Osteocyte (in vitro differentiated cells): ENCODE results near the gene NPAS2. TPM values are rescaled to one million over a fixed set of nuclear protein-coding genes. Genes with fewer than 3 reads are reported as not detected.
A peak's percentile ranks its signal among the peaks of the same experiment; 100 is the strongest.

Experiments
- DNase-seq: peaks from one replicate; pipeline ENCODE4 v3.0.0; 2021; ENCODE audit warnings: mixed read lengths; ENCODE audit not compliant: unreplicated experiment; ENCODE audit errors: extremely low spot score
- H3K27ac Mint-ChIP-seq: one replicate; pipeline ENCODE4 v1.8.0; 2021; ENCODE audit warnings: mild to moderate bottlenecking, mixed read lengths; ENCODE audit not compliant: unreplicated experiment
- H3K27me3 Mint-ChIP-seq: one replicate; pipeline ENCODE4 v1.8.0; 2021; ENCODE audit warnings: mixed read lengths; ENCODE audit not compliant: unreplicated experiment
- H3K36me3 Mint-ChIP-seq: one replicate; pipeline ENCODE4 v1.8.0; 2021; ENCODE audit warnings: mixed read lengths; ENCODE audit not compliant: unreplicated experiment
- H3K4me1 Mint-ChIP-seq: one replicate; pipeline ENCODE4 v1.8.0; 2021; ENCODE audit warnings: mixed read lengths; ENCODE audit not compliant: unreplicated experiment
- H3K4me3 Mint-ChIP-seq: one replicate; pipeline ENCODE4 v1.8.0; 2021; ENCODE audit warnings: mild to moderate bottlenecking, moderate library complexity, mixed read lengths; ENCODE audit not compliant: unreplicated experiment
- H3K9me3 Mint-ChIP-seq: one replicate; pipeline ENCODE4 v1.8.0; 2021; ENCODE audit warnings: mixed read lengths; ENCODE audit not compliant: unreplicated experiment
- total RNA-seq: library from RNA; stranded (reverse); gene quantifications from 2 replicates; pipeline ENCODE4 v1.2.1, GENCODE V29; 2021
- TF ChIP-seq, protein P1 (sequence below): fragments of 200-600 bp; sonication (generic); IDR thresholded peaks from 2 replicates; pipeline ENCODE4 v1.5.0; 2021; ENCODE audit warnings: antibody characterized with exemption, mild to moderate bottlenecking, moderate library complexity

The NPAS2 gene
- total RNA-seq, 1 donor from 2014 or later, result 16.6 TPM

DNA sequence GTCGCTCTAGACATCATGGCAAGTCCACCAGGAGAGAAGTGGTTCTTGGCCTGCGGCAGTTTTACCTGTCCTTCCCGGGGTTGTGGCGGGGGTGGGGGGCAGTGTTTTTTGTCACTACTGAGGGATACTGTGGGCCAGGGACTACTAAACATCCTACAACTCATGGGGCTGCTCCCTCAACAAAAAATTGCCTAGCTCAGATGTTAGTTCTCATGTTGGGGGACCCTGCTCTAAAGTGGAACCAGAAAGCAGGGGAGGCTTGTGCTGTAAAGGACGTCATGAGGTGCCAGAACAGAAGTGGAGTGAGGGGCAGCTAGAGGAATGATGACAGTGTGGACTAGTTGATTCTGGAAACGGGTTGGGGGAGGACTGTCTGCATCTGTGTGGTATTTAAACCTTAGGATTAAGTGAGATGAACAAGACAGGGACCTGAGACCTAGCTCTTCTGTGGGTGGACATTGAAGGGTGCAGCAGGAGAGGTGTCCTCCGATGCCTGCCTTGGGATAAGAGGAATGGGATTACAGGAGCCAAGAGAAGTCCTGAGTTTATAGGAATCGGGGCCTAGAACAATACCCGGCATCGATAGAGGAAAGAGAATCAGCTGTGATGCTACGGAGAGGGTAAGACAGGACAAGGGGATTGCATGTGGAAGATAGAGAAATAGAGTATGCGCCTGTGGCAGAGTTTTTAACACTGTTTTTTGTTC, 184.8 kb downstream of the NPAS2 start:
- peaks cover 40% of the 10 kb centered on the region for H3K4me1 Mint-ChIP-seq
- TF ChIP-seq, protein P1, sequence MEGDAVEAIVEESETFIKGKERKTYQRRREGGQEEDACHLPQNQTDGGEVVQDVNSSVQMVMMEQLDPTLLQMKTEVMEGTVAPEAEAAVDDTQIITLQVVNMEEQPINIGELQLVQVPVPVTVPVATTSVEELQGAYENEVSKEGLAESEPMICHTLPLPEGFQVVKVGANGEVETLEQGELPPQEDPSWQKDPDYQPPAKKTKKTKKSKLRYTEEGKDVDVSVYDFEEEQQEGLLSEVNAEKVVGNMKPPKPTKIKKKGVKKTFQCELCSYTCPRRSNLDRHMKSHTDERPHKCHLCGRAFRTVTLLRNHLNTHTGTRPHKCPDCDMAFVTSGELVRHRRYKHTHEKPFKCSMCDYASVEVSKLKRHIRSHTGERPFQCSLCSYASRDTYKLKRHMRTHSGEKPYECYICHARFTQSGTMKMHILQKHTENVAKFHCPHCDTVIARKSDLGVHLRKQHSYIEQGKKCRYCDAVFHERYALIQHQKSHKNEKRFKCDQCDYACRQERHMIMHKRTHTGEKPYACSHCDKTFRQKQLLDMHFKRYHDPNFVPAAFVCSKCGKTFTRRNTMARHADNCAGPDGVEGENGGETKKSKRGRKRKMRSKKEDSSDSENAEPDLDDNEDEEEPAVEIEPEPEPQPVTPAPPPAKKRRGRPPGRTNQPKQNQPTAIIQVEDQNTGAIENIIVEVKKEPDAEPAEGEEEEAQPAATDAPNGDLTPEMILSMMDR, result no peak
- H3K9me3 Mint-ChIP-seq, result peaks cover 3% of the 10 kb centered on the region
- H3K36me3 Mint-ChIP-seq, result peaks cover 46% of the 10 kb centered on the region
- peak overlapping the region; percentile 12 for H3K27ac Mint-ChIP-seq
- H3K27me3 Mint-ChIP-seq, result no peaks in the 10 kb centered on the region
- H3K4me3 Mint-ChIP-seq, result peak overlapping the region; percentile 91
- DNase-seq, result peak; percentile 59

DNA sequence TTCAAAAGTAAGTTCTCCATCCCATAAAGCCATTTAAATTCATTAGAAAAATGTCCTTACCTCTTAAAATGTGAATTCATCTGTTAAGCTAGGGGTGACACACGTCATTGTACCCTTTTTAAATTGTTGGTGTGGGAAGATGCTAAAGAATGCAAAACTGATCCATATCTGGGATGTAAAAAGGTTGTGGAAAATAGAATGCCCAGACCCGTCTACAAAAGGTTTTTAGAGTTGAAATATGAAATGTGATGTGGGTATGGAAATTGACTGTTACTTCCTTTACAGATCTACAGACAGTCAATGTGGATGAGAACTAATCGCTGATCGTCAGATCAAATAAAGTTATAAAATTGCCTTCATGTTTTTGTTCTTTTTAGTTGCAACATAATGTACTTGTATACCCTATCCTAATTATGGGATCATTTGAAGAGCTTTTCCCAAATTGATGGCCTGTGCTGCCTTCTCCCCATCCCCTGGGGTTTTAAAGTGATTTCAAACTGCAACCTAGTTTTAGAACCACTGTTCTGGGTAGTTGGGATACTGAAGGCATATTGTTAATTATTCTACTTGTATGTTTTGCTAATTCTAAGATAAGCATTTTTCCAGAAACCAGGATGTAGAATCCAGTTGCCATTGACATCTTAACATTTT, 186.3 kb downstream of the NPAS2 start:
- TF ChIP-seq, protein P1, result no peak
- Mint-ChIP-seq H3K4me1 (peaks cover 40% of the 10 kb centered on the region), H3K4me3 (no peak overlapping the region), H3K9me3 (peaks cover 3% of the 10 kb centered on the region), H3K27me3 (no peaks in the 10 kb centered on the region), H3K36me3 (peaks cover 48% of the 10 kb centered on the region), H3K27ac (no peak overlapping the region)
- DNase-seq, result no peak

DNA sequence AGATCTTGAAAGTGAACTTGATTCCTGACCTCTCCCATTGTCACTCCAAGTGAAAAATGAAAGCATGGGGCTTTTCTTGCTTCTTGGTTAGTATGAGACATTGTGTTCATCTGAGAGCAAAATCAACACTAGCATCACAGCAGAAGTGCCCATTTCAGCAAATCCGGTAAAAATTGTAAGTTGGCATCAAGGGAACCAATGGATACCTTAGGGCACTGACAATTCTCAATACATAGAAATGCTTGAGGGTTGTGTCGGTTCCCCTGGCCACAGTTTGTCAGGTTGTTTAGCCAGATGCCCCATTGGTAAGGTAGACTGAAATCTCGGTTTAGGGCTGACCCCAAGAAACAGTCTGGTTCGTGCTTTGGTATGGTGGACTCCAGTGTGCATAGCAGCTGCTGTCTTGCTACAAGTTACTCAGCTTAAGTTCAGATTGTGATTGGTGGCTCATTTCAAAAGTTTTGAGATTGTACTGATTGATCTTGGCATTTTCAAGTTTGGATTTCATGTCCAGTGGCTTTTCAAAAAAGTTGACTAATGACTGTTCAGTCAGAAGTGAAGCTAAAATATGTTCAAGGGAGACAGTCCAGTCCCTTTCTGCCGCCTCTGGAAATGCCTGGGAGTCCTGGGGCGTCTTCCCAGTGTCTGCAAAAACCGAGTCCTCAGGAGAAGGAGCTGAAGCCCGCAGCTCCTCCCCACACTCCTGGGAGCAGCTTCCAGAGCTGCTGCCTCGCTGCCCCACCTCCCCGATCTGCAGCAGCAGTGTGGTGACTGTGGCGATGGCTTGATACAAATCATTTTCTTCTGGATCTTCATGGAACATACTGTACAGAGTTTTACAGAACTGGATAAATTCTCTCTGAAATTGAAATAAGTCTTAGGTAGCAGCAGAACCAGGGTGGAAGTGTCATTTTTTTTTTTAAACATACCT, 187.7 kb downstream of the NPAS2 start:
- Mint-ChIP-seq H3K36me3 (peaks cover 50% of the 10 kb centered on the region), H3K27ac (peak overlapping the region; percentile 8), H3K27me3 (no peaks in the 10 kb centered on the region), H3K4me1 (peaks cover 37% of the 10 kb centered on the region), H3K4me3 (no peak overlapping the region), H3K9me3 (no peaks in the 10 kb centered on the region)
- DNase-seq, result no peak
- TF ChIP-seq, protein P1, result no peak

DNA sequence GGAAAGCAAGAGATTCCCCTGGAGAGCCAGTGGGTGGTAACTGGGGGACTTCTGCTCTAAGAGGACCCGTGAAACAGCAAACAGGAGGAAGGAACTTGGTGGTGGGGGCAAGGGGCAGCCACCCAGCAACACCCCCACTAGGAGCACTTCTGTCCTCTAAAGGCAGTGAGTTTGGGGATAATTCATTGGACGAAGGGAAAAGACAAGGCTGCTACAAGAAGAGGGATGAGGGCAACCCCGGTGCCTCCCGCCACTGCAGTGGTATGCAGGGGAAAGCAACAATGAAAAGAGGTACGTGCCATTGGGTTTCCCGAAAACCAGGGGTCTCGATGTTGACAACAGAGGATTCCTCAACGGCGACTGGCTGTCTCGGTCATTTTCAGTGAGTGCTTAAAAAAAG, 191.2 kb downstream of the NPAS2 start:
- TF ChIP-seq, protein P1, result no peak
- no peaks in the 10 kb centered on the region for H3K9me3 Mint-ChIP-seq
- H3K4me1 Mint-ChIP-seq, result peaks cover 12% of the 10 kb centered on the region
- no peaks in the 10 kb centered on the region for H3K27me3 Mint-ChIP-seq
- peak overlapping the region; percentile 44 for H3K27ac Mint-ChIP-seq
- peaks cover 27% of the 10 kb centered on the region for H3K36me3 Mint-ChIP-seq
- peak; percentile 56 for DNase-seq
- no peak overlapping the region for H3K4me3 Mint-ChIP-seq
